IMR-90 (cell line): ENCODE results near the gene HERC3.

ENCODE experiments used
- CTCF ChIP-seq: conservative IDR thresholded peaks from 2 replicates; pipeline ENCODE4 v1.5.1; 2012; ENCODE audit warnings: mild to moderate bottlenecking, low read depth, low read length, improper control_type of control experiment
- MAZ ChIP-seq: IDR thresholded peaks from 2 replicates; pipeline ENCODE4 v1.6.1; 2012; ENCODE audit warnings: low read depth, mild to moderate bottlenecking, low read length, improper control_type of control experiment, moderate library complexity, borderline replicate concordance
- MXI1 ChIP-seq: IDR thresholded peaks from 2 replicates; pipeline ENCODE4 v1.6.1; 2012; ENCODE audit warnings: low read depth, mild to moderate bottlenecking, low read length, moderate library complexity, borderline replicate concordance
- NFE2L2 ChIP-seq: fragments of 150-350 bp; IDR thresholded peaks from 2 replicates; pipeline ENCODE4 v1.6.1; 2016; ENCODE audit warnings: low read depth, mild to moderate bottlenecking, low read length
- RAD21 ChIP-seq: IDR thresholded peaks from 2 replicates; pipeline ENCODE4 v1.6.1; 2012; ENCODE audit warnings: low read length, improper control_type of control experiment
- SMC3 ChIP-seq: fragments of 150-350 bp; IDR thresholded peaks from 2 replicates; pipeline ENCODE4 v1.6.1; 2016; ENCODE audit warnings: low read depth, mild to moderate bottlenecking, antibody characterized with exemption, low read length, moderate library complexity

GRCh38 chr4:88621763-88622327 is 29.6 kb downstream of the HERC3 start:
- no peak for TF ChIP-seq RAD21
- no peak for TF ChIP-seq CTCF
- no peak for TF ChIP-seq MXI1
- no peak for TF ChIP-seq MAZ
- no peak for TF ChIP-seq NFE2L2
- no peak for TF ChIP-seq SMC3
